ENCODE results near the gene CPNE1.

- no peak for TF ChIP-seq CTCF (IDR thresholded peaks at IDR 0.05)
- TF ChIP-seq ZFX (IDR thresholded peaks at IDR 0.05; ENCODE audit: borderline replicate concordance) = no peak
These were observed 76.3 kb downstream of the CPNE1 start for GRCh38 chr20:35588397-35588796.
